ENCODE data around the gene FBXO39.
"Not testable (repeated sequence)": the region's sequence is repeated elsewhere in the genome, so short reads cannot be mapped to it uniquely, and the experiment has no call there.

The FBXO39 gene

GRCh38 chr17:6775871-6776405, at the start of gene FBXO39:
TSS of gene FBXO39 (plus strand) at chr17:6776215. CDS start at chr17:6779869, 3,654 bp downstream.
- FAIRE-seq, result no peak
- no peak for DNase-seq (ENCODE audit: insufficient read length, low spot score)

GRCh38 chr17:6729531-6729930, 46.5 kb upstream of the FBXO39 start:
- DNase-seq (ENCODE audit: insufficient read length, low spot score) (no peak), FAIRE-seq (no peak)

GRCh38 chr17:6746665-6747064, 29.4 kb upstream of the FBXO39 start:
- FAIRE-seq; DNase-seq (ENCODE audit: insufficient read length, low spot score): not testable (repeated sequence)

- no peak for FAIRE-seq
- no peak for DNase-seq (ENCODE audit: insufficient read length, low spot score)
Measured at GRCh38 chr17:6748617-6749016, 27.4 kb upstream of the FBXO39 start.

GRCh38 chr17:6749519-6749918, 26.5 kb upstream of the FBXO39 start:
- FAIRE-seq (no peak), DNase-seq (ENCODE audit: insufficient read length, low spot score) (no peak)

GRCh38 chr17:6752068-6752909, 23.7 kb upstream of the FBXO39 start:
- FAIRE-seq (no peak), DNase-seq (ENCODE audit: insufficient read length, low spot score) (peak; percentile 90)

- peak; percentile 71 for DNase-seq (ENCODE audit: insufficient read length, low spot score)
- no peak for FAIRE-seq
Measured at GRCh38 chr17:6753006-6753445, 23.0 kb upstream of the FBXO39 start.

GRCh38 chr17:6753546-6753945, 22.5 kb upstream of the FBXO39 start:
- FAIRE-seq, result peak; percentile 44
- no peak for DNase-seq (ENCODE audit: insufficient read length, low spot score)

- FAIRE-seq (no peak), DNase-seq (ENCODE audit: insufficient read length, low spot score) (no peak)
Measured at GRCh38 chr17:6755281-6755680, 20.7 kb upstream of the FBXO39 start.

GRCh38 chr17:6755731-6756184, 20.3 kb upstream of the FBXO39 start, which contains the start of gene XAF1:
TSS of gene XAF1 (plus strand) at chr17:6756046. CDS start at chr17:6756079, 33 bp downstream.
- no peak for DNase-seq (ENCODE audit: insufficient read length, low spot score)
- no peak for FAIRE-seq

GRCh38 chr17:6756425-6757031, 19.5 kb upstream of the FBXO39 start:
- FAIRE-seq (no peak), DNase-seq (ENCODE audit: insufficient read length, low spot score) (no peak)

- FAIRE-seq (no peak), DNase-seq (ENCODE audit: insufficient read length, low spot score) (no peak)
Measured at GRCh38 chr17:6757747-6758146, 18.3 kb upstream of the FBXO39 start.

- no peak for DNase-seq (ENCODE audit: insufficient read length, low spot score)
- no peak for FAIRE-seq
Measured at GRCh38 chr17:6761779-6762178, 14.2 kb upstream of the FBXO39 start.

GRCh38 chr17:6768447-6768846, 7.6 kb upstream of the FBXO39 start:
- FAIRE-seq, result no peak
- DNase-seq (ENCODE audit: insufficient read length, low spot score), result no peak

- no peak for DNase-seq (ENCODE audit: insufficient read length, low spot score)
- no peak for FAIRE-seq
Measured at GRCh38 chr17:6772016-6772415, 4.0 kb upstream of the FBXO39 start.

- FAIRE-seq; DNase-seq (ENCODE audit: insufficient read length, low spot score): not testable (repeated sequence)
Measured at GRCh38 chr17:6774906-6775305, 1.1 kb upstream of the FBXO39 start.

- DNase-seq (ENCODE audit: insufficient read length, low spot score) (no peak), FAIRE-seq (no peak)
Measured at GRCh38 chr17:6779411-6779810, 3.4 kb downstream of the FBXO39 start.

- no peak for DNase-seq (ENCODE audit: insufficient read length, low spot score)
- no peak for FAIRE-seq
Measured at GRCh38 chr17:6780001-6780400, 4.0 kb downstream of the FBXO39 start.

- DNase-seq (ENCODE audit: insufficient read length, low spot score) (no peak), FAIRE-seq (no peak)
Measured at GRCh38 chr17:6780886-6781285, 4.9 kb downstream of the FBXO39 start.

- FAIRE-seq (no peak), DNase-seq (ENCODE audit: insufficient read length, low spot score) (no peak)
Measured at GRCh38 chr17:6782244-6782643, 6.2 kb downstream of the FBXO39 start.

GRCh38 chr17:6786618-6787017, 10.6 kb downstream of the FBXO39 start:
- FAIRE-seq (no peak), DNase-seq (ENCODE audit: insufficient read length, low spot score) (no peak)

All from HTR-8/SVneo (cell line).